ENCODE data around the gene SS18. TPM values are rescaled to one million over a fixed set of nuclear protein-coding genes. Genes with fewer than 3 reads are reported as not detected.
"Not testable (repeated sequence)": the region's sequence is repeated elsewhere in the genome, so short reads cannot be mapped to it uniquely, and the experiment has no call there.

The SS18 gene
- total RNA-seq, 5 donors from 2014 or later (not counting 1 experiment from before 2014, with no cell fraction given) = 58.3 to 79.2 (median 67.3) TPM

DNA sequence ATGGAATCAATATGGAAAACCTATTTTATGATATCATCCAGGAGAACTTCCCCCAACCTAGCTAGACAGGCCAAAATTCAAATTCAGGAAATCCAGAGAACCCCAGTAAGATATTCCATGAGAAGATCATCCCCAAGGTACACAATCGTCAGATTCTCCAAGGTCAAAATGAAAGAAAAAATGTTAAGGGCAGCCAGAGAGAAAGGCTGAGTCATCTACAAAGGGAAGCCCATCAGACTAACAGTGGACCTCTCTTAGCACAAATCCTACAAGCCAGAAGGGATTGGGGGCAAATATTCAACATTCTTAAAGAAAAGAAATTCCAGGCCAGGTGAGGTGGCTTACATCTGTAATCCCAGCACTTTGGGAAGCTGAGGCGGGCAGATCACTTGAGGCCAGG, 31.6 kb upstream of the SS18 start:
- DNase-seq; H3K36me3 ChIP-seq (ENCODE audit: control insufficient read depth in 2 of 2, extremely low read depth in 1 of 2, insufficient read depth in 1 of 2, low read length in 1 of 2); H3K27ac Mint-ChIP-seq; H3K4me1 ChIP-seq (ENCODE audit: control insufficient read depth in 1 of 2, extremely low read depth in 1 of 2, insufficient read depth in 2 of 2, low read length in 2 of 2); CTCF ChIA-PET; H3K4me3 ChIP-seq (ENCODE audit: control insufficient read depth in 1 of 2, extremely low read depth in 1 of 2, low read length in 1 of 2); H3K9me3 ChIP-seq; H3K4me3 Mint-ChIP-seq; POLR2A ChIA-PET; H3K27ac ChIP-seq (ENCODE audit: low read length); ATAC-seq (replicated peaks in 1 of 4); H3K27me3 Mint-ChIP-seq; H3K36me3 Mint-ChIP-seq: not testable (repeated sequence)
- WGBS (ENCODE audit: insufficient coverage) = no CpG with 5 or more reads among the region's 2 CpGs
- H3K4me1 Mint-ChIP-seq = peaks cover 0 to 13% (median 2%) of the 10 kb centered on the region in 3 donors
- H3K9me3 Mint-ChIP-seq = peaks cover 7 to 11% (median 7%) of the 10 kb centered on the region in 3 donors
- H3K27me3 ChIP-seq (replicated peaks in 1 of 2; ENCODE audit: control insufficient read depth in 2 of 2, extremely low read depth in 1 of 2, insufficient read depth in 2 of 2, low read length in 1 of 2) = peaks cover 0 to 15% of the 10 kb centered on the region in 2 experiments

DNA sequence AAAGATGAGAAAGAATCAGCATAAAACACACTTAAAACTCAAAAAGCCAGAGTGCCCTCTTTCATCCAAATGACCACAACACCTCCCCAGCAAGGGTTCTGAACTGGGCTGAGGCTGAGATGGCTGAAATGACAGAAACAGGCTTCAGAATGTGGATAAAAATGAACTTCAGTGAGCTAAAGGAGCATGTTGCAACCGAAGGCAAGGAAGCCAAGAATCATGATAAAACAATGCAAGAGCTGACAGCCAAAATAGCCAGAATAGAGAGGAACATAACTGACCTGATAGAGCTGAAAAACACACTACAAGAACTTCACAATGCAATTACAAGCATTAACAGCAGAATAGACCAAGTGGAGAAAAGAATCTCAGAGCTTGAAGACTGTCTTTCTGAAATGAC, 31.1 kb upstream of the SS18 start:
- H3K4me3 ChIP-seq (ENCODE audit: control insufficient read depth in 1 of 2, extremely low read depth in 1 of 2, low read length in 1 of 2) = no peak overlapping the region
- Mint-ChIP-seq H3K9me3 (peaks cover 7 to 11% (median 7%) of the 10 kb centered on the region in 3 donors), H3K4me3 (no peak overlapping the region), H3K27me3 (peaks cover 6 to 9% of the 10 kb centered on the region in 2 donors), H3K27ac (no peak overlapping the region), H3K36me3 (no peaks in the 10 kb centered on the region), H3K4me1 (peaks cover 0 to 14% (median 2%) of the 10 kb centered on the region in 3 donors)
- no CpG with 5 or more reads among the region's 1 CpG for WGBS (ENCODE audit: insufficient coverage)
- CTCF ChIA-PET = no interaction called here
- peaks cover 0 to 3% of the 10 kb centered on the region in 2 experiments for H3K4me1 ChIP-seq (ENCODE audit: control insufficient read depth in 1 of 2, extremely low read depth in 1 of 2, insufficient read depth in 2 of 2, low read length in 2 of 2)
- ATAC-seq (replicated peaks in 1 of 4) (no peak), DNase-seq (no peak)
- no peak overlapping the region for H3K27ac ChIP-seq (ENCODE audit: low read length)
- H3K27me3 ChIP-seq (replicated peaks in 1 of 2; ENCODE audit: control insufficient read depth in 2 of 2, extremely low read depth in 1 of 2, insufficient read depth in 2 of 2, low read length in 1 of 2) = peaks cover 0 to 18% of the 10 kb centered on the region in 2 experiments
- H3K36me3 ChIP-seq (ENCODE audit: control insufficient read depth in 2 of 2, extremely low read depth in 1 of 2, insufficient read depth in 1 of 2, low read length in 1 of 2) = no peaks in the 10 kb centered on the region
- H3K9me3 ChIP-seq = no peaks in the 10 kb centered on the region
- POLR2A ChIA-PET = no interaction called here

DNA sequence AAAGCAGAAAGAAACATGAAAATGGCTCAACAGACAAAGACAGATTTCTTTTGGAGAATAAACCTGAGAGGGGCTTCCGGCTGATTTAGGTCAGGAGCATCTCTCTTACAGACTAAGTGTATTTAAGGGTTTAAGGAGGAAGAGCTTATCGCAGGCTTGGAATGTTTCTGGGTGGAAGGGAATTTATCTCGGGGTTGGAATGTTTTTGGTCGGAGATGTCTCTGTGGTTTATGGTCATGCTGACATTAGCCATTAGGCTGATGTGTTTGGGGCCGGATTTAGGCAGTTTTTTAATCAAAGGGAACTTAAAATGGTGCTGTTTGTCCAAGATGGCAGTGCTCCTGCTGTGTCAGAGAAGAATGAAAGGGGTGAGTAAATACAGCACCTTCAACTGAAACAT, 28.8 kb upstream of the SS18 start:
- H3K9me3 ChIP-seq = no peaks in the 10 kb centered on the region
- Mint-ChIP-seq H3K4me1 (peaks cover 0 to 14% (median 2%) of the 10 kb centered on the region in 3 donors), H3K4me3 (no peak overlapping the region), H3K27ac (no peak overlapping the region), H3K9me3 (peaks cover 7 to 11% (median 7%) of the 10 kb centered on the region in 3 donors), H3K27me3 (peaks cover 6 to 9% of the 10 kb centered on the region in 2 donors), H3K36me3 (no peaks in the 10 kb centered on the region)
- CTCF ChIA-PET = interaction anchor here in 1 of 2 donors (0.7 kb wide), 1 partner anchor 14 kb away, joined by 11 read pairs; no protein-coding TSS in a partner anchor
- 87% methylated on average over 4 of the region's 5 CpGs for WGBS (ENCODE audit: insufficient coverage)
- ATAC-seq (replicated peaks in 1 of 4) (no peak), DNase-seq (no peak)
- POLR2A ChIA-PET = no interaction called here
- H3K27ac ChIP-seq (ENCODE audit: low read length) = no peak overlapping the region
- no peaks in the 10 kb centered on the region for H3K36me3 ChIP-seq (ENCODE audit: control insufficient read depth in 2 of 2, extremely low read depth in 1 of 2, insufficient read depth in 1 of 2, low read length in 1 of 2)
- peaks cover 0 to 3% of the 10 kb centered on the region in 2 experiments for H3K4me1 ChIP-seq (ENCODE audit: control insufficient read depth in 1 of 2, extremely low read depth in 1 of 2, insufficient read depth in 2 of 2, low read length in 2 of 2)
- no peak overlapping the region for H3K4me3 ChIP-seq (ENCODE audit: control insufficient read depth in 1 of 2, extremely low read depth in 1 of 2, low read length in 1 of 2)
- H3K27me3 ChIP-seq (replicated peaks in 1 of 2; ENCODE audit: control insufficient read depth in 2 of 2, extremely low read depth in 1 of 2, insufficient read depth in 2 of 2, low read length in 1 of 2) = peaks cover 0 to 19% of the 10 kb centered on the region in 2 experiments

DNA sequence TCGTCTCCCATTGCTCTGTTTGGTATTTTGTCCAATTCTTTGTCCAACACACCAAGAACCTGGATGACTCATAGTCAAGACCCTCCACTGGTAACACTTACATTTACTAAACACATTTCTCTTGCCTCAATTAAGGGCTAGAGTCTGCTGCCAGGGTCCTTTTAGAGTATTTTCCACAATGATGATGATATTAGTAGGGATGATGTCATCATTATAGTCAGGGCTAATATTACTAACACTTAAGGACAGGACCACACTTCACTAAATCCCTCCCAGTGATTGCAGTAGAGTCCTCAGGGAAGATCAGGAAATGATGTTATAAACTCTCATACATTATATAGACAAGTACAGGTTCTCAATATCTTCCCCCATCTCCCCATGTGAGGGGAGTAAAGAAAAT, 13.6 kb upstream of the SS18 start:
- ChIA-PET CTCF (interaction anchor here in 1 of 2 donors (0.7 kb wide), 1 partner anchor 1878 kb away, joined by 4 read pairs; no protein-coding TSS in a partner anchor), POLR2A (no interaction called here)
- Mint-ChIP-seq H3K27me3 (no peaks in the 10 kb centered on the region), H3K4me1 (no peaks in the 10 kb centered on the region), H3K9me3 (peaks cover 0 to 3% (median 0%) of the 10 kb centered on the region in 3 donors), H3K4me3 (no peak overlapping the region), H3K36me3 (no peaks in the 10 kb centered on the region), H3K27ac (no peak overlapping the region)
- ATAC-seq (replicated peaks in 1 of 4) (no peak), DNase-seq (no peak)
- no peaks in the 10 kb centered on the region for H3K27me3 ChIP-seq (replicated peaks in 1 of 2; ENCODE audit: control insufficient read depth in 2 of 2, extremely low read depth in 1 of 2, insufficient read depth in 2 of 2, low read length in 1 of 2)
- no CpG with 5 or more reads among the region's 1 CpG for WGBS (ENCODE audit: insufficient coverage)
- no peaks in the 10 kb centered on the region for H3K36me3 ChIP-seq (ENCODE audit: control insufficient read depth in 2 of 2, extremely low read depth in 1 of 2, insufficient read depth in 1 of 2, low read length in 1 of 2)
- H3K4me1 ChIP-seq (ENCODE audit: control insufficient read depth in 1 of 2, extremely low read depth in 1 of 2, insufficient read depth in 2 of 2, low read length in 2 of 2) = no peaks in the 10 kb centered on the region
- no peak overlapping the region for H3K27ac ChIP-seq (ENCODE audit: low read length)
- no peak overlapping the region for H3K4me3 ChIP-seq (ENCODE audit: control insufficient read depth in 1 of 2, extremely low read depth in 1 of 2, low read length in 1 of 2)
- H3K9me3 ChIP-seq = no peaks in the 10 kb centered on the region

DNA sequence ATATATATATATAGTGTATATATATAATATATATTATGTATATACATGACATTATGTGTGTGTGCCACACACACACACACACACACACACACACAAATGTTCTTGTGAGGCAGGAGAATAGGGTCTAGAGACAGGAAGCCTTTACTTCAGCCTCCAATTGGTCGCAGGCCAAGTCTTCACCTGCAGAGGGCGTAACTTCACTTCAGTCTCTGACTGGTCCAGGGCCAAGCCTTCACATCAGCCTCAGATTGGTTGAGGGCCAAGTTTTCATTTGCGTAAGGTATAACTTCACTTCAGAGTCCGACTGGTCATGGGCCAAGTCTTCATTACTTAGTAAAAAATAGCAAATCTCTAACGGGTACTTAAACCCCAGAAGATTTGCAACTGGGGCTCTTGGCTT, 13.2 kb upstream of the SS18 start:
- Mint-ChIP-seq H3K27ac (no peak overlapping the region), H3K4me1 (no peaks in the 10 kb centered on the region), H3K9me3 (peaks cover 0 to under 1% (median 0%) of the 10 kb centered on the region in 3 donors), H3K4me3 (no peak overlapping the region), H3K36me3 (no peaks in the 10 kb centered on the region), H3K27me3 (no peaks in the 10 kb centered on the region)
- DNase-seq = peak in 25 of 35 experiments; percentile 2 to 60 (median 26)
- H3K4me3 ChIP-seq (ENCODE audit: control insufficient read depth in 1 of 2, extremely low read depth in 1 of 2, low read length in 1 of 2) = no peak overlapping the region
- H3K27me3 ChIP-seq (replicated peaks in 1 of 2; ENCODE audit: control insufficient read depth in 2 of 2, extremely low read depth in 1 of 2, insufficient read depth in 2 of 2, low read length in 1 of 2) = no peaks in the 10 kb centered on the region
- CTCF ChIA-PET = interaction anchor here in 1 of 2 donors (1.2 kb wide), 1 partner anchor 148 kb away, joined by 3 read pairs; no protein-coding TSS in a partner anchor
- peak in 1 of 4 experiments; percentile 72 for ATAC-seq (replicated peaks in 1 of 4)
- no peaks in the 10 kb centered on the region for H3K9me3 ChIP-seq
- no peak overlapping the region for H3K27ac ChIP-seq (ENCODE audit: low read length)
- POLR2A ChIA-PET = no interaction called here
- WGBS (ENCODE audit: insufficient coverage) = 85% methylated on average over 4 of the region's 5 CpGs
- no peaks in the 10 kb centered on the region for H3K4me1 ChIP-seq (ENCODE audit: control insufficient read depth in 1 of 2, extremely low read depth in 1 of 2, insufficient read depth in 2 of 2, low read length in 2 of 2)
- H3K36me3 ChIP-seq (ENCODE audit: control insufficient read depth in 2 of 2, extremely low read depth in 1 of 2, insufficient read depth in 1 of 2, low read length in 1 of 2) = no peaks in the 10 kb centered on the region

DNA sequence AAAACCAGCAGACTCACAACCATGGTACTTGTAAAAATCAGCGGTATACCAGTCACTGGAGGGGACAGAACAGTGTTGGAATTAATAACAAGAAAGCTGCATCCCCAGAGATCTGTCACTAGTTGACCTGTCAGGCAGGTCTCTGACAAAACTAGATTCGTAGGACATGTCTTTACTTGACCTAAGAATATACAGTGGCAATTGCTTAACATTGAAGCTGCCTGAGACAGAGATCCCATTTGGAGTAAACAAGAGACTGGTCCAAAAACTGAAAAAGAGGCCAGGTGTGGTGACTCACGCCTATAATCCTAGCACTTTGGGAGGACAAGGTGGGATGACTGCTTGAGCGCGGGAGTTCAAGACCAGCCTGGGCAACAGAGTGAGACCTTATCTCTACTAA, 7.2 kb upstream of the SS18 start:
- no peaks in the 10 kb centered on the region for H3K27me3 Mint-ChIP-seq
- Histone ChIP-seq H3K9me3 (no peaks in the 10 kb centered on the region), H3K27ac (ENCODE audit: low read length) (no peak overlapping the region), H3K27me3 (replicated peaks in 1 of 2; ENCODE audit: control insufficient read depth in 2 of 2, extremely low read depth in 1 of 2, insufficient read depth in 2 of 2, low read length in 1 of 2) (no peaks in the 10 kb centered on the region), H3K4me3 (ENCODE audit: control insufficient read depth in 1 of 2, extremely low read depth in 1 of 2, low read length in 1 of 2) (no peak overlapping the region), H3K4me1 (ENCODE audit: control insufficient read depth in 1 of 2, extremely low read depth in 1 of 2, insufficient read depth in 2 of 2, low read length in 2 of 2) (no peaks in the 10 kb centered on the region), H3K36me3 (ENCODE audit: control insufficient read depth in 2 of 2, extremely low read depth in 1 of 2, insufficient read depth in 1 of 2, low read length in 1 of 2) (no peaks in the 10 kb centered on the region)
- WGBS (ENCODE audit: insufficient coverage) = 82% methylated on average over 3 of the region's 5 CpGs
- CTCF ChIA-PET = no interaction called here
- peaks cover 3% of the 10 kb centered on the region for H3K36me3 Mint-ChIP-seq
- ATAC-seq (replicated peaks in 1 of 4) (no peak), DNase-seq (no peak)
- POLR2A ChIA-PET = no interaction called here
- H3K27ac Mint-ChIP-seq = no peak overlapping the region
- no peaks in the 10 kb centered on the region for H3K4me1 Mint-ChIP-seq
- H3K9me3 Mint-ChIP-seq = peaks cover 0 to 3% (median 2%) of the 10 kb centered on the region in 3 donors
- no peak overlapping the region for H3K4me3 Mint-ChIP-seq

DNA sequence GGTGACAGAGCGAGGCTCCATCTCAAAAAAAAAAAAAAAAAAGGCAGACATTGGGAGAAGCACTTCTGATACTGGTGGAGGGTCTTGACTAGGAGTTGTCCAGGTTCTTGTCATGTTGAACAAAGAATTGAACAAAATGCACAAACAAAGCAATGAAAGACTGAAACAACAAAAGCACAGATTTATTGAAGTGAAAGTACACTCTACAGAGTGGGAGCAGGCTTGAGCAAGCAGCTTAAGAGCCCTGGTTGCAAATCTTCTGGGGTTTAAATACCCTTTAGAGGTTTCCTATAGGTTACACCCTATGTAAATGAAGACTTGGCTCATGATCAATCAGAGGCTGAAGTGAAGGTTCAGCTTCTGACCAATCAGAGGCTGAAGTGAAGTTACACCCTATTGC, 6.4 kb upstream of the SS18 start:
- Mint-ChIP-seq H3K9me3 (peaks cover 0 to 3% (median 2%) of the 10 kb centered on the region in 3 donors), H3K4me1 (no peaks in the 10 kb centered on the region), H3K27me3 (no peaks in the 10 kb centered on the region), H3K4me3 (no peak overlapping the region), H3K36me3 (peaks cover 3% of the 10 kb centered on the region), H3K27ac (no peak overlapping the region)
- POLR2A ChIA-PET = no interaction called here
- no peak for ATAC-seq (replicated peaks in 1 of 4)
- no peaks in the 10 kb centered on the region for H3K36me3 ChIP-seq (ENCODE audit: control insufficient read depth in 2 of 2, extremely low read depth in 1 of 2, insufficient read depth in 1 of 2, low read length in 1 of 2)
- no peak for DNase-seq
- H3K9me3 ChIP-seq = no peaks in the 10 kb centered on the region
- H3K27me3 ChIP-seq (replicated peaks in 1 of 2; ENCODE audit: control insufficient read depth in 2 of 2, extremely low read depth in 1 of 2, insufficient read depth in 2 of 2, low read length in 1 of 2) = no peaks in the 10 kb centered on the region
- no peaks in the 10 kb centered on the region for H3K4me1 ChIP-seq (ENCODE audit: control insufficient read depth in 1 of 2, extremely low read depth in 1 of 2, insufficient read depth in 2 of 2, low read length in 2 of 2)
- no peak overlapping the region for H3K4me3 ChIP-seq (ENCODE audit: control insufficient read depth in 1 of 2, extremely low read depth in 1 of 2, low read length in 1 of 2)
- CTCF ChIA-PET = no interaction called here
- WGBS (ENCODE audit: insufficient coverage) = no CpG with 5 or more reads among the region's 1 CpG
- no peak overlapping the region for H3K27ac ChIP-seq (ENCODE audit: low read length)
